HG03439 (cell line): ENCODE measurements around the gene IFIT3.
A peak's percentile ranks its signal among the peaks of the same experiment; 100 is the strongest.

Experiments
- ATAC-seq: cut with Tn5 transposase; IDR thresholded peaks from one replicate; pipeline ENCODE4 v1.9.1; 2021; ENCODE audit warnings: mild to moderate bottlenecking, moderate library complexity; ENCODE audit not compliant: unreplicated experiment

The IFIT3 gene

DNA sequence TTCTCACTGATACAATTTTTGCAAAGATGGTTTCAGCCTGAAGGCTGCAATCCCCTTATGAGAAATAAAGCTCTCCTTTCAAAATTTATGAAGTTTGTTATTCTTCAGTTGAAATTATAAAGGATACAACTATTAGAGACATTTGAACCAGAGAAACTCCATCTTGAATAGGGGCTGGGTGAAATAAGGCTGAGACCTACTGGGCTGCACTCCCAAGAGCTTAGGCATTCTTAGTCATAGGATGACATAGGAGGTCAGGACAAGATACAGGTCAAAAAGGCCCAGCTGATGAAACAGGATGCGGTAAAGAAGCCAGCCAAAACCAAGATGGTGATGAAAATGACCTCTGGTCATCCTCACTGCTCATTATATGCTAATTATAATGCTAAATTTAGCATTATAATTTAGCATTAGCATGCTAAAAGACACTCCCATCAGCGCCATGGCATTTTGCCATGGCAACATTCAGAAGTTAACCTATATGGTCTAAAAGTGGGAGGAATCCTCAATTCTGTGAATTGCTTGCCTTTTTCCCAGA, 27.7 kb downstream of the IFIT3 start:
- ATAC-seq = no peak

DNA sequence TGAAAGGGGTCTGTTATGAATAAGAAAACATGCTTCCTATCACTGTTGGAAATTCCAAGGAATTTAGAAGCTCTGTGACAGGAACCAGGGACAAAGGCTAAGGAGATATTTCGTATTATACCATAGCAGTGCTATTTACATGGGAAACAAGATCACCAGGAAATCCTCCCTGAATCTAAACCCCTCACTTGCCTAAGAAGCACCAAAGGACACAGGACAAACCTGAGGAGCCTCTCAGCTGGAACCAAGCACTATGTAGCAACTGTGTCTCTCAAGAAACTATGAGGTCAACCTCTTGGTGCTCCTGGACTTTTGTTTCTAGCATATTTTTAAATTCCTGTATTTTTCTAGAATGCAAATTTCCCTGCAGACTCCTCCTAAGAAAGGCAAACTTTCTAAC, 29.3 kb downstream of the IFIT3 start:
- no peak for ATAC-seq

DNA sequence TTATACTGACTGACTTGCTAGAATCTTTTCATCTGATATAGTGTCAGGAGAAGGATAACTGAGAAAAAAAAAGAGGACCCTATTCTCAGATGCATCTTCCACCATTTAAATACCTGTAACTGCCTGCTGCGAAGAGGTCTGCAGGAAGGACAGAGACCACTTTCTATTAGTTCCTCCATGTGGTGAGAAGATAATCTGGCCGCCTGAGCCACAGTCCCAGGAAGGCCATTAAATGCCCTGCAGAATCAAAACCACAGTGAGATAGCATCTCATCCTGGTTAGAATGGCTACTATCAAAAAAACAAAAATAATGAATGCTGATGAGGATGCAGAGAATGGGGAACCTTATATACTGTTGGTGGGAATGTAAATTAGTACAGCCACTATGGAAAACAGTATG, 30.2 kb downstream of the IFIT3 start:
- no peak for ATAC-seq

DNA sequence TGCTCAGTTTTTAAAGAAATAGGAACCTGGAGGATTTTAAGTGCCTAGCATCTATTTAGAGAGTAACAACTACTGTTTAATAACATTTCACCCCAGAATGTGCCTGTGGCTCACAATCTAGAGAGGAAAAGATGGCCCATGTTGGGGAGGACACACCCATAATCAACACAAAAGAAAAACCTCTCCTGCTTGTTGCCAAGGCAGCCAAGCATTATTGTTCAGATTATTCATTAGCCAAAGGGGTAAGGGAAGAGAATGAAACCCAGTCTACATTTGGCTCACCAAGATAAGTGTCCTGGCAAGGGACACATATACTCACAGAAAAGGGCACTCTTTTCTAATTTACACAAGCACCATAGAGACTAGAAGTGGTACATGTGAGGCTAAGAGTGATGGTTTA, 32.4 kb downstream of the IFIT3 start:
- ATAC-seq = no peak

DNA sequence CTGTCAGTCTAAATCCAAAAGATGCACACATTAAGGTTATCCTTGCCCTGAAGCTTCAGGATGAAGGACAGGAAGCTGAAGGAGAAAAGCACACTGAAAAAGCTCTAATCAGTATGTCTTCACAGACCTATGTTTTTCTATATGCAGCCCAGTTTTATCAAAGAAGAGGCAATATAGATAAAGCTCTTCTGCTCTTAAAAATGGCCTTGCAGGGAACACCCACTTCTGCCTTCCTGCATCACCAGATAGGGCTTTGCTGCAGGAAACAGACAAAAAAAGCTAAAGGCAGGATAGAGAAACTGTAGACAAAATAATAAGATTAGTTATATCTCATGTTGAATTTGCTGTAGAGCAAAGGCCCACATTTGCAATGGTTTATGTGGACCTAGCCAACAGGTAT, 35.1 kb downstream of the IFIT3 start:
- no peak for ATAC-seq

DNA sequence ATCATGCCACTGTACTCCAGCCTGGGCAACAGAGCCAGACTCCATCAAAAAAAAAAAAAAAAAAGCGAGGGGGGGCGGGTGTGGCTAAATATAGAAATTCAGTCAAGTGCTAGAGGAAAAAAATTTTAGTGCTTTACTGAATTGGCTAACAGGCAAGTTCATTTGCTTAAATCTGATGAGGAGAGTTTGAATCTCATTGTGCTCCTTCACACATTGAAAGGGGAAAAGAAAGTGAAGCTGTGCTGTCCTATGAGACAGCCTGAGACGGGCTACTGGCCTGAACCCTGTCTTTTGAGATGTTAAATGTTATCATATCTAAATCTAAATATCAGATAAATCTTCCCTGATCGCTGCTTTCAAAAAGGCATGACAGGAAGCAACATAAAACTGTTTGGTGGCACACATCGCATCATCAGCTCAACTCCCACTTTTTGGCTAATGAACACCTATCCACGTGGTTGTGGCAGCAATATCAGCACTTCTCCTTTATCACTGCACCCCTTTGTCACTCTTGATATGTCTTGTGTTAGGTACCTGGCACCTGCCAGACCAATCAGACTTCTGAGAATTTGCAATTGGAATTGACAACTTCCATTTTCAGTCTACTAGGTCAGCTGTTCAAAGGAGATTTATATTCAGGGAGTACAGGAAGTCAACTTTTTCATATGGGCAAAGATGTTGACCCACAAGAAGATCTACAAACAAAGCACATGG, 36.1 kb downstream of the IFIT3 start:
- ATAC-seq = peak; percentile 34

DNA sequence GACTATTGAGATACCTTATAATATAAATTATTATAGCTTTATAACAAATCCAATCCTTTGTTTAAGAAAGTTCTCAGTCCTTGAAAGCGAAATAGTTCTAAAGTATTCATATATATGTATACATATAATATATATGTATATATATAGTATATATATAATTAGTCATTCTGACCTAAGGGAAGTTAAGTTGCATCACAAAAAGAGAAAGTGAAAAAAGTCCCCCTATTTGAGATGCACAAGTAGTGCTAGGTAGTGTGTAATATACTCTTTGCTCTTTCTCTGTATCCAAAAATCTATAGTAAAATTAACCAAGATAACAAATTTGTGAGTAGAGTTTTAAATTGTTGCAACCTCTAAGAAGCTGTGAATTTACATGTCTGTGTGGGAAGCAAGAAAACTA, 36.7 kb downstream of the IFIT3 start:
- peak; percentile 62 for ATAC-seq

DNA sequence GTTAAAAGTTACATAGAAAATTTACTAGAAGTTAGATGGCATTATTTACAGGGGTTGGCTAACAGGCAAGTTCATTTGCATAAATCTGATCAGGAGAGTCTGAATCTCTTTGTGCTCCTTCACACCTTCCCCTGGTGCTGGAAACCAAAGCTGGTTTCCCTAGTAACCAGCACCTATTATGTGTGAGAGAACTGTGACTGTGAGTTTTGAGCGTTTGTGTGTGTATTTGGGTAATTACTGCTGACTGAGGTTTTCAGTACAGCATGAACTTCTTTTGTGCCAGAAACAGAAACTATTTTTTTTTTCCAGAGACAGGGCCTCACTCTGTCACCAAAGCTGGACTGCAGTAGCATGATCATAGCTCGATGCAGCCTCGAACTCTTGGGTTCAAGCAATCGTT, 39.7 kb downstream of the IFIT3 start:
- peak; percentile 67 for ATAC-seq

DNA sequence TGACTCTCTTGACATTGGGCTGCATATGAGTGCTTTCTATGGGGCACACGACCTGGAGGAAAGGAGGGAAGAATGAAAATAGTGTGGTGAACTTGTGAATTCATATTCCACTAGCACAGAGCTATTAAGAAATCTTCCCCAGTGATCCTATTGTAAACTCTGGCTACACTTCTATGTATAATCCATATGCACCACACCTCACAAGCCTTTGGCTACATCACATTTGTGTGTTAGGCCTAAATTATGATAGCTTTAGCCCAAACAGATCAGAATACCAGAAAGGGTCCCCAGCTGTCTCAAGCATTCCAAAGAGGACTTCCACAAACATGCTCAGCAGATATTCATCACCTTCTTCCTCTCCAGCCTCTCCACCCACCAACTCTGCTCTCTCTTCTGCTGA, 40.3 kb downstream of the IFIT3 start:
- no peak for ATAC-seq

DNA sequence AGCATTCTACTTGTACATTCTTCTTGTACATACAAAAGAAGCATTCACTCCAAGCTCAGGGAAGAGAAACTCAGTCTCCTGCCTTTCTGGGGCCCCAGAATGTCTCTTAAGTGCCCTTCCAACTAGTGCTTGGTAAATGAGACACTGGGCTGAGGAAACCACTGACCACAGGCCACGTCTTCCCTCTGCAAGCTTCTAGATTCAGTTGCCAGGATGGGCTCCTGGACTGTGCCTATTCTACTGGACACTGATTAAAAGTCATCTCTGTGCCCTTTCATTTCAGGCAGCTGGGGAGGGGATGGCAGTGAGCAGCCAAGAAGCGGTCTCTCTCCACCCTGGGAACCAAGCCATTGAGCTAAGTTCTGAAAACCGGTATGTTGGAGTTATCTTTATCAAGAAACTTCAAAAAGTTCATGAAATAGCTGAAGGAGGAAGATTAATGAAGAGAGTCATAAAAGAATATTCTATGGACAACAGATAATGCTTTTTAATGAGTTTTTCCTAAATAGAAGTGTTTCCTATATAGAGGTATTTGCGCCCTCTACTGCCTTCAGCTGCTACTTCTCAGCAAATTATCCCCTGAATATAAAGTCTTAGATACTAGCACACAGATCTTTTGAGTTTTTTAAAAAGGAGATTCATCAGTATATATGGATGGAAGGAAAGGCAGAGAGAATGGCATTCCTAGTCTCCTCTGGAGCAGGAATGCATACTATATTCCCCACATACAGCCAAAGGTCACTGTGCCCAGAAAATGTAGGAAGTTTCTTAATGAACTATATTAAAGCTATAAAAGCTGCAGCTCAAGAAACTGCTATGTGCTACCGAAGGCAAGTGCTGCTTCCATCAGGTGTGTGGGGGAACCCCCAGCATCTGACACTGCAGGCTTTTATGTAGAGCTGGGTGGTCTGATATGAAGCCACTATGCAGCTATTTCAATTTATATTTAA, 41.6 kb downstream of the IFIT3 start:
- no peak for ATAC-seq

DNA sequence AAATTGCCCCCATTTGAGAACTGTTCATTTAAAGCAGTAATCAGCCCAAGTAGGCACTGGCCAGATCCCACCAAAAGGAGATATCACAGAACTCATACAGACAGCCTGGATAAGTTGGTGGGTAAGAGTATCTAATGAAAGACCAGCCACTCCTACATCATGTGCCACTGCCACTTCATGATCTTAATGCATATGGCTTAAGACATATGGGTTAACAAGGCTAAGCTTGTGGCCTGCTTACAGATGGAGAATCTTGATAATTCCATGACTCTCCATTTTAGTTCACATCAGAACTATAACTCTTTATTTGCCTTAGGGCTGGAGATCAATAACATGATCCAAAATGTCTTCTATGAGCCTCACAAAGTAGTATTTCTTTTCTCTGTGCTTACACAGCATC, 43.3 kb downstream of the IFIT3 start:
- no peak for ATAC-seq

DNA sequence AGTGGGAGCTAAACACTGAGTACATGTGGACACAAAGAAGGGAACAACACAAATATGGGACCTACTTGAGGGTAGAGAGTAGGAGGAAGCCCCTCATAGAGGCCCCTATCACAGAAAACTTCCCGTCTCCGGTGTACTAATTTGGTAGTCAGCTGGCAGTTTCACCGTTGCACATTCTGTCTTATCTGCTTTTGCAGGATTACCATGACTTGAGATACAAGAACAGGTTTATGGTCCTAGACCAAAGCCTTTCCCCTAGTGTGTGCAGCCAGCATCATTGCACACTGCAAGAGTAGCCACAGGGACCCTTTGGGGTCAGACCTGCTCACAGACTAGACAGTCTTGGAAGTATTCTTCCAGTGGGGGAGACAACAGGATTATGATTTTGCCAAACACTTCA, 44.2 kb downstream of the IFIT3 start:
- ATAC-seq = no peak

DNA sequence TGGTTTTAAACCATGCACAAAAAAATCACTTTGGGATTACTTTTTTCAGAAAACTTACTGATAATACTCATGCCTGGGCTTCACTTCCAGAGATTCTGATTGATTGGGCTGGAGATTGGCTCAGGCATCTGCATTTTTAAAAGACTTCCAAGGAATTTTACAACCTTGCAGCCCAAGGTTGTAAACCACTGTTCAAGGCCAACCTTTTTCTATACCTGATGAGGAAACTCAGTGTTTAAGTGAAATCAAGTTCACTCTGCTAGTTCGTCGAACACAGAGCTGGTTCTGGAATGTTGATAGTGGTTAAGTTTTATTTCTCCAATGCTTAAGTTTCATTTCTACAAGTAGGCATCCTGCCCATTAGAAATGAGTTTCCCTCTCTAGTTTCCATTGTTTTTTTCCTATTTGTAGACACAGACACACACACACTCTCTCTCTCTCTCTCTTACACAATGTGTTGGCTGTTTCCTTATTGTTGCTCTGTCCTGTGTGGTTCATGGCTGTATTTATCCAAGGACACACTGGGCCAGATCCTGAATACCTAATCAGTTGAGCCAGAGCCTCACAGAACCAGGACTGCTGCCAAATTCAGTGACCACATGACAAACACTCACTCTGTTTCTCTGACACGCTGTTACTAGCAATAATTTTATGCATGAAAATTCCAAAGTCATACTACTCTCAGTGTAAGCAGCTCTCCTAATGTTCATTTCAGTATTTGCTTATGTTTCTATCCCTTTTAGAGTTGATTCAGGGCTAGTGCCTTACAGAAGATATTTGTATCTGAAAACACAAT, 46.3 kb downstream of the IFIT3 start:
- no peak for ATAC-seq

DNA sequence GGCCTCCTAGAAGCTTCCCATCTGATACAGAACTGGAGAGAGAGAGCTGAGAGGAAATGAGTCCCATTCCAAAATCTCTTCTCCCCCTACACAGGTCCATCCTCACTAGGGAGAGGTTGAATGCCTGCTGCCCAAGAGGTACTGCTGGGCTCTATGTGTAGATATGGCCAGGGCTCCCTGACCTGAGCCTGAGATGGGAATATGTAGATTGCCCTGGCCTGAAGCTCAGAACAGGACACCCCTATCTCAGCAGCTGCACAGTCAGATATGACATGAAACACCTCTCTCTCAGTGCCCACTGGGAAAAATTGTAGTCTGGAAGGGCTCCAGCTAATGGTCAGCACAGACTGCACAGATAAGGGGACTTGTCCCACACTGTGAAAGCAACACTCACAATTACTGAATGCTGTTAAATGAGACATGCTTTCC, 46.9 kb downstream of the IFIT3 start:
- ATAC-seq = no peak

DNA sequence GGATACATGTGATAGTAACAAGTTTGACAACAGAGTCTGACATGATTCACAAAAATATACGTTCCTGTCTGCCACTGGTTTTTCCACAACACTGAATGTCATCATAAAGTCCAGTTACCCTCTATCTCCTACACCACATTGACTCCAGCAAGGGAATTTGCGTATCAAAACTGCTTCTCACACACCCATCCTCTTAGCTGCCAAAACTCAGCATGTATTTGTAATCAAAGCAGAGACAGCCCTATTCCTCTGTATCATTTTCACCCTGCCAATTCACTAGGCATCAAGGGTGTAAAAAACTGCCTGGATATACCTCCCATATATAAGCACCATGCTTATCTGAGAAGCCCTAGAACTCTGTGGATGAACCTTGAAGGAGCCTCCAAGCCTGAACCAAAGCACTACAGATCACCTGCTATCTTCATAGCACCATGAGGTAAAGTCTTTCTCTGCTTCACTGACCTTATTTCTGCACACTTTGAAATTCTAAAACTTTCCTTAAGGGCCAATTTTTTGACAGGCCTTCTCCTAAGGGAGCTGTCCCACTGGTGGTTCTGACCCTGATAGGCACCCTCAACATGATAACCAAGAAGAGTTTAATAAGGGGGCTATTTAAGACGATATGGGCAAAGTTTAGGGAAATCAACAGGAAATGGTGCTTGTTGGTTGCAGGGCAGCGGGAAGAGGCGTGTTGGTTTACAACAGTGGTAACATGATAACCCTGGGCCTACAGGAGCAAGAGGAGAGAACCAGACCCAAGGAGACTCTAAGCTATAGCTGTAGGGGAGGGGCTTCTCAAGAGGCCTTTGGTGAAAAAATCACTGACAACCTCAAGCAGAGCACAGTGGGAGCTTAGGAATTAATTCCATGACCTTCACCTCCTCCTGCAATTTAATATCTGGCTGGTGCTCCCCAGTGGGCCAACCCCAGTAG, 50.2 kb downstream of the IFIT3 start, which contains the start of gene IFIT1B:
IFIT1B (plus strand) TSS at position 352 of the 933 bp plus-strand sequence; CDS start at position 432, 80 bp downstream.
- no peak for ATAC-seq

DNA sequence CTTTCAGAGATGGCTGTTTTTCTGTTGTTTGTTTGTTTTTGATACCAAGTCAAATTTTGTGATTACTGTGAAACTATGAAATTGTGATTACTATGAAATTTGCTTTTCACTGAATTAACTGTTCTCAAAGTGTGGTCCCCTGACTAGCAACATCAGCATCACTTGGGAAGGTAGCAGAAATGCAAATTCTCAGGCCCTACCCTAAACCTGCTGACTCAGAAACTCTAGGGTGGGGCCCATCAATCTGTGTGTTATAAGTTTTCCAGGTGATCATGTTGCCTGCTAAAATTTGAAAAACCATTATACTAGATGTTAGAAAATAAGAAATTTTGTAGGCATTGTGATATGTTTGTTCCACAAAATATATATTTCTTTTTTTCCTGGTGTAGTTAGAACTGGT, 51.3 kb downstream of the IFIT3 start:
- ATAC-seq = no peak

DNA sequence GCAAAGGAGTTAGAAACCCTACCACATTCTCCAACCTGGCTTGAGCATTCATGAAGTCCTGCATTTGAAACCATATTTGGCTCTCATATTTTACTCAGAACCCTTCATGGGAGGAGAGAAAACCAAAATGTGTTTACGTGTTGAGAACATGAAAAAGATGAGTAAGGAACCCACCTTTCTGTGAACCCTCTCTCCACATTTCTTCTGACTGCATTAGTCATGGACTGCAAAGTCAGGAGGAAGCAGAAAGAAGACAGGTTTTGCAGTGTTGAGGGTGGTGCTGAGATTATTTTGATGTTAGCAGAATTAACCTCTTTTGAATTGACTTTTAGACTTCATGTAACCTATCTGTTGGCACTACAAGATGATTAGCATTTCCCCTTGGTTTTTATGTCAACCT, 55.0 kb downstream of the IFIT3 start:
- ATAC-seq = no peak

DNA sequence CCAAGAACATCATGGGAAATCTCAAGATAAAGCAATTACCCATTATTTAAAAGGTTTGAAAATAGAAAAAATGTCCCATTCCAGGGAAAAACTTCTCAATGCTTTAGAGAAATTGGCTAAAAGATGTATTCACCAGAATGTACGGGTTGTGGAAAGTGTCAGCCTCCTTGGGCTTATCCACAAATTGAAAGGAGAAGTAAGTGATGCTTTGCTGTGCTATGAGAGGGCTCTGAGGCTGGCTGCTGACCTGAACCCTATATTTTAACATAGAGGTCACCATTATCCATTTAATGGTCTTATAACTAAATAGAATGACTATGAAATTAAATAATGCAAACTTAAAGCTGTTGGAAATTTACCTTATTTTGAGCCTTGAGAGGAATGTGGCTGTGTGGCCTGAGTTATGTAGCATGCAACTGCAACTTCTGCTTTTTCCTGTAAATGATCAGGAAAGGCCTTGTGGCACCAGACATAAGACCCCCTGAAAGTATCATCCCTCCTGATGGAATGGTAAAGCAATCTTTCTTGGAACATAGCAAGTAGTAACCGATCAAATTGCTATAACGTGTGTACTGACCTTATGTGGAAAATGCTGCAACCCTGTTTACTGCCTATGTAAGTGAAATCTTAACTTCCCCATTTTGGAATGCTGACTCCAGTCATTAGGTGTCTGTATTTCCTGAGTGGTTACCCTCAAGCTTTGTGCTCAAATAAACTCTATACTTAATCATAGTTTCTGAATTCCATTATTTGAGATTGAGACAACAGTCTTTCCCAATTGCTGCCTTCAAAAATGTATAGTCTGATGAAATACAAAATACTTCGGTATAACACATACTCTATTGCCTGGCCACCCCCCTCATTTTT, 56.9 kb downstream of the IFIT3 start:
- no peak for ATAC-seq

DNA sequence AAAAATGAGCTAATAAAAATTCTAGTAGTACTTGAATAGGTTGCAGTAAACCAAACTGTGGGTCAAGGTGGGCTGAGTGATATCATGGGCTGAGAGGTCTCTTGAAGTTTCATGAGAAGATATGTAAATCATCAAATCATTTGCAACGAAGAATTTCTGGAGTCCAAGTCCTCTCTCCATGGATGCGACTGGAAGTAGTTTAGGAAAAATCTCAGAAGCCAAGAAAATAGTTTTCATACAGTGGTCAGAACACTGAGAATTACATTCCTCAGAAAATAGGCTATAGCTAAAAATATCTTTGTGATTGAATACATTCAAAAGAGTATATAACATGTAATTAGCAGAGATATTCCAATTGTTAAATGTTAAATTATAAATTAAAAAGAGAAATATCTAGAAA, 61.0 kb downstream of the IFIT3 start:
- no peak for ATAC-seq
